ENCODE measurements around the gene SMIM28. TPM values are rescaled to one million over a fixed set of nuclear protein-coding genes. Genes with fewer than 3 reads are reported as not detected.

The SMIM28 gene
- total and polyA plus RNA-seq, 8 donors = not detected

GRCh38 chr6:138401960-138402837 is 24.5 kb downstream of the SMIM28 start:
- no peak overlapping the region for H3K27ac ChIP-seq
- ATAC-seq (no peak), DNase-seq (peak in 1 of 4 donors; percentile 72)
- no peaks in the 10 kb centered on the region for H3K27me3 ChIP-seq
- H3K4me1 ChIP-seq = peaks cover 0 to 16% of the 10 kb centered on the region in 2 donors
- no peak overlapping the region for H3K4me3 ChIP-seq
- intact Hi-C loops (cut with DNase I) = no loop called here
- peaks cover 0 to 13% of the 10 kb centered on the region in 2 donors for H3K36me3 ChIP-seq
- no peaks in the 10 kb centered on the region for H3K9me3 ChIP-seq
- TF ChIP-seq CTCF (IDR thresholded peaks at IDR 0.05) = no peak

- intact Hi-C loops (cut with DNase I) = no loop called here
- peaks cover 0 to 20% of the 10 kb centered on the region in 2 donors for H3K36me3 ChIP-seq
- TF ChIP-seq CTCF (IDR thresholded peaks at IDR 0.05) = no peak
- peak overlapping the region in 1 of 2 donors; percentile 75 for H3K4me3 ChIP-seq
- DNase-seq = no peak
- no peaks in the 10 kb centered on the region for H3K9me3 ChIP-seq
- no peaks in the 10 kb centered on the region for H3K27me3 ChIP-seq
- no peak for ATAC-seq
- peaks cover 0 to 16% of the 10 kb centered on the region in 2 donors for H3K4me1 ChIP-seq
- peak overlapping the region in 1 of 2 donors; percentile 90 for H3K27ac ChIP-seq
Measured at GRCh38 chr6:138402838-138403187, 25.1 kb downstream of the SMIM28 start.

- DNase-seq = peak in 3 of 4 donors; percentile 52 to 89 (median 55)
- intact Hi-C loops (cut with DNase I) = no loop called here
- peaks cover 0 to 25% of the 10 kb centered on the region in 2 donors for H3K36me3 ChIP-seq
Measured at GRCh38 chr6:138403324-138403800, 25.7 kb downstream of the SMIM28 start.

GRCh38 chr6:138403801-138404665 is 26.3 kb downstream of the SMIM28 start, which contains the start of gene HEBP2:
HEBP2 (plus strand) TSS chr6:138404223; CDS start chr6:138404496, 273 bp downstream.
- intact Hi-C loops (cut with DNase I) = no loop called here
- Histone ChIP-seq H3K36me3 (peaks cover 0 to 32% of the 10 kb centered on the region in 2 donors), H3K4me1 (peaks cover 0 to 16% of the 10 kb centered on the region in 2 donors), H3K4me3 (peak within 1 kb of the TSS; percentile 75 to 76), H3K27ac (peak within 1 kb of the TSS; percentile 90 to 91), H3K9me3 (no peaks in the 10 kb centered on the region), H3K27me3 (no peaks in the 10 kb centered on the region)
- peak; percentile 96 for ATAC-seq
- DNase-seq = peak; percentile 86 to 99 (median 95)
- TF ChIP-seq CTCF (IDR thresholded peaks at IDR 0.05) = peak; percentile 50 to 53

More at GRCh38 chr6:138403324-138403800, 25.7 kb downstream of the SMIM28 start:
- H3K4me3 ChIP-seq = peak overlapping the region; percentile 75 to 76
- H3K27me3 ChIP-seq = no peaks in the 10 kb centered on the region
- H3K9me3 ChIP-seq = no peaks in the 10 kb centered on the region
- peak in 1 of 2 donors; percentile 9 for TF ChIP-seq CTCF (IDR thresholded peaks at IDR 0.05)
- ATAC-seq = peak; percentile 52
- H3K27ac ChIP-seq = peak overlapping the region; percentile 90 to 91
- peaks cover 0 to 16% of the 10 kb centered on the region in 2 donors for H3K4me1 ChIP-seq

Data from left lung (tissue), 10 donors.